ENCODE data around the gene AKR7A2.
A peak's percentile ranks its signal among the peaks of the same experiment; 100 is the strongest.

Gene AKR7A2

GRCh38 chr1:19337289-19337688 is 25.3 kb upstream of the AKR7A2 start:
- Histone ChIP-seq H3K4ac (ENCODE audit: low read length) (no peak overlapping the region), H2BK5ac (ENCODE audit: low read length) (no peak overlapping the region), H3K36me3 (replicated peaks in 1 of 2; ENCODE audit: control insufficient read depth in 2 of 2, insufficient read depth in 2 of 2, low read length in 2 of 2) (peaks cover 5 to 34% of the 10 kb centered on the region in 2 donors), H3K23ac (ENCODE audit: low read depth, low read length, poor library complexity) (no peak overlapping the region), H2BK15ac (ENCODE audit: low read length) (no peak overlapping the region), H3K4me1 (ENCODE audit: control insufficient read depth in 2 of 2, insufficient read depth in 1 of 2, low read depth in 1 of 2, low read length in 2 of 2) (peaks cover 2 to 12% of the 10 kb centered on the region in 2 donors), H2AFZ (ENCODE audit: low read length) (no peak overlapping the region), H3K79me1 (ENCODE audit: low read depth, low read length) (no peaks in the 10 kb centered on the region), H3K27ac (replicated peaks; ENCODE audit: low read length) (no peak overlapping the region), H3K4me2 (ENCODE audit: insufficient read depth, low read length, poor library complexity, severe bottlenecking) (no peak overlapping the region), H3K14ac (ENCODE audit: low read length) (no peak overlapping the region), H4K91ac (ENCODE audit: low read depth, low read length, poor library complexity) (no peak overlapping the region), H3K27me3 (ENCODE audit: control insufficient read depth in 3 of 3, insufficient read depth in 3 of 3, low read depth in 1 of 3, low read length in 3 of 3) (no peaks in the 10 kb centered on the region), H3K9ac (ENCODE audit: low read depth, low read length, poor library complexity) (no peak overlapping the region), H2BK120ac (ENCODE audit: low read depth, low read length) (no peak overlapping the region), H2AK5ac (ENCODE audit: low read depth, low read length) (no peak overlapping the region), H2BK12ac (ENCODE audit: low read length) (no peak overlapping the region), H3K4me3 (ENCODE audit: low read length in 2 of 2) (no peak overlapping the region), H3K18ac (ENCODE audit: low read length) (no peak overlapping the region), H4K8ac (ENCODE audit: low read depth, low read length) (no peak overlapping the region), H3K9me3 (replicated peaks in 1 of 2; ENCODE audit: control insufficient read depth in 2 of 2, insufficient read depth in 1 of 2, low read depth in 1 of 2, low read length in 2 of 2) (peaks cover 0 to 1% of the 10 kb centered on the region in 2 donors)
- DNase-seq (ENCODE audit: low spot score) = no peak
- no CpG with 5 or more reads among the region's 4 CpGs for WGBS, 2 donors (ENCODE audit: extremely low coverage in 2 of 2, insufficient read length in 2 of 2, insufficient replicate concordance in 1 of 2)

- DNase-seq (ENCODE audit: low spot score) = no peak
- H3K9me3 ChIP-seq (replicated peaks in 1 of 2; ENCODE audit: control insufficient read depth in 2 of 2, insufficient read depth in 1 of 2, low read depth in 1 of 2, low read length in 2 of 2) = peaks cover 0 to 1% of the 10 kb centered on the region in 2 donors
- H3K4ac ChIP-seq (ENCODE audit: low read length) = no peak overlapping the region
- H3K27ac ChIP-seq (replicated peaks; ENCODE audit: low read length) = no peak overlapping the region
- H3K18ac ChIP-seq (ENCODE audit: low read length) = no peak overlapping the region
- no peak overlapping the region for H3K4me2 ChIP-seq (ENCODE audit: insufficient read depth, low read length, poor library complexity, severe bottlenecking)
- peaks cover 5 to 30% of the 10 kb centered on the region in 2 donors for H3K36me3 ChIP-seq (replicated peaks in 1 of 2; ENCODE audit: control insufficient read depth in 2 of 2, insufficient read depth in 2 of 2, low read length in 2 of 2)
- H4K91ac ChIP-seq (ENCODE audit: low read depth, low read length, poor library complexity) = no peak overlapping the region
- no peak overlapping the region for H2BK12ac ChIP-seq (ENCODE audit: low read length)
- peaks cover 2 to 12% of the 10 kb centered on the region in 2 donors for H3K4me1 ChIP-seq (ENCODE audit: control insufficient read depth in 2 of 2, insufficient read depth in 1 of 2, low read depth in 1 of 2, low read length in 2 of 2)
- no peak overlapping the region for H2BK15ac ChIP-seq (ENCODE audit: low read length)
- H2BK5ac ChIP-seq (ENCODE audit: low read length) = no peak overlapping the region
- no peak overlapping the region for H2AK5ac ChIP-seq (ENCODE audit: low read depth, low read length)
- no peaks in the 10 kb centered on the region for H3K27me3 ChIP-seq (ENCODE audit: control insufficient read depth in 3 of 3, insufficient read depth in 3 of 3, low read depth in 1 of 3, low read length in 3 of 3)
- no peak overlapping the region for H4K8ac ChIP-seq (ENCODE audit: low read depth, low read length)
- no peak overlapping the region for H3K23ac ChIP-seq (ENCODE audit: low read depth, low read length, poor library complexity)
- H3K14ac ChIP-seq (ENCODE audit: low read length) = no peak overlapping the region
- no peak overlapping the region for H3K4me3 ChIP-seq (ENCODE audit: low read length in 2 of 2)
- H3K9ac ChIP-seq (ENCODE audit: low read depth, low read length, poor library complexity) = no peak overlapping the region
- WGBS, 2 donors (ENCODE audit: extremely low coverage in 2 of 2, insufficient read length in 2 of 2, insufficient replicate concordance in 1 of 2) = no CpG with 5 or more reads among the region's 7 CpGs
- no peak overlapping the region for H2AFZ ChIP-seq (ENCODE audit: low read length)
- no peaks in the 10 kb centered on the region for H3K79me1 ChIP-seq (ENCODE audit: low read depth, low read length)
- H2BK120ac ChIP-seq (ENCODE audit: low read depth, low read length) = no peak overlapping the region
Observed at GRCh38 chr1:19336543-19336942, 24.6 kb upstream of the AKR7A2 start.

DNA sequence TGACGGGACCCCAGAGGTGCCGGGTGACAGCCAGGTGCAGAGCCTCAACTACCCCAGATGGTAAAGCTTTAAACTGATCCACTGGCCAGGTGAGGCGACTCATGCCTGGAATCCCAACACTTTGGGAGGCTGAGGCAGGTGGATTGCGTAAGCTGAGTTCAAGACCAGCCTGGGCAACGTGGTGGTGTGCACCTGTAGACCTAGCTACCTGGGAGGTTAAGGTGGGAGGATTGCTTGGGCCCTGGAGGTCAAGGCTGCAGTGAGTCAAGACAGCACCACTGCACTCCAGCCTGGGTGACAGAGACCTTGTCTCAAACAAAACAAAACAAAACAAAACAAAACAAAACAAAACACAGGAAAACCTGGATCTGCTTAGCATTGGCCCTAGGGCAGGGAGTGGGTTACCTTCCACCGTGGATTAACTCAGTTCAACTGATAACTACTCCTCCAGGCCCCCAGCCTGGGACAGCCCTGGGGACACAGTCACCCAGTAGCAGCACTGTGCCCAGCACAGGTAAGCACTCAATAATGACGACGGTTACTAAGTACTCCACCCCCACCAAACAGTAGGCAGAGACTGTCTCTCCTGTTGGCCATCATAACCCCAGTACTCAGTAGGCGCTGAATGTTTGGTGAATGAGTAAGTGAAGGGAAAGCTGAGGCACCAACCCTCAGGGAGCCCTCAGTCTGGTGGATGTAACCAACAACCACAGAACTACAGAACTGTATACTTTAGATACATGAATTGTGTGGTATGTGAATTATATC is 21.8 kb upstream of the AKR7A2 start:
- H3K27me3 ChIP-seq (ENCODE audit: control insufficient read depth in 3 of 3, insufficient read depth in 3 of 3, low read depth in 1 of 3, low read length in 3 of 3) = no peaks in the 10 kb centered on the region
- no CpG with 5 or more reads among the region's 9 CpGs for WGBS, 2 donors (ENCODE audit: extremely low coverage in 2 of 2, insufficient read length in 2 of 2, insufficient replicate concordance in 1 of 2)

GRCh38 chr1:19332832-19333231 is 20.9 kb upstream of the AKR7A2 start:
- Histone ChIP-seq H3K4me1 (ENCODE audit: control insufficient read depth in 2 of 2, insufficient read depth in 1 of 2, low read depth in 1 of 2, low read length in 2 of 2) (no peaks in the 10 kb centered on the region), H2AK5ac (ENCODE audit: low read depth, low read length) (no peak overlapping the region), H3K4ac (ENCODE audit: low read length) (no peak overlapping the region), H3K79me1 (ENCODE audit: low read depth, low read length) (no peaks in the 10 kb centered on the region), H2BK12ac (ENCODE audit: low read length) (no peak overlapping the region), H2BK15ac (ENCODE audit: low read length) (no peak overlapping the region), H4K91ac (ENCODE audit: low read depth, low read length, poor library complexity) (no peak overlapping the region), H3K4me2 (ENCODE audit: insufficient read depth, low read length, poor library complexity, severe bottlenecking) (no peak overlapping the region), H4K8ac (ENCODE audit: low read depth, low read length) (no peak overlapping the region), H3K27me3 (ENCODE audit: control insufficient read depth in 3 of 3, insufficient read depth in 3 of 3, low read depth in 1 of 3, low read length in 3 of 3) (no peaks in the 10 kb centered on the region), H3K9me3 (replicated peaks in 1 of 2; ENCODE audit: control insufficient read depth in 2 of 2, insufficient read depth in 1 of 2, low read depth in 1 of 2, low read length in 2 of 2) (peaks cover 0 to 3% of the 10 kb centered on the region in 2 donors), H3K18ac (ENCODE audit: low read length) (no peak overlapping the region), H3K36me3 (replicated peaks in 1 of 2; ENCODE audit: control insufficient read depth in 2 of 2, insufficient read depth in 2 of 2, low read length in 2 of 2) (peaks cover under 1 to 28% of the 10 kb centered on the region in 2 donors), H3K9ac (ENCODE audit: low read depth, low read length, poor library complexity) (no peak overlapping the region), H3K23ac (ENCODE audit: low read depth, low read length, poor library complexity) (no peak overlapping the region), H3K14ac (ENCODE audit: low read length) (no peak overlapping the region), H3K27ac (replicated peaks; ENCODE audit: low read length) (no peak overlapping the region), H3K4me3 (ENCODE audit: low read length in 2 of 2) (peak overlapping the region in 1 of 2 donors; percentile 26), H2BK120ac (ENCODE audit: low read depth, low read length) (no peak overlapping the region), H2AFZ (ENCODE audit: low read length) (no peak overlapping the region), H2BK5ac (ENCODE audit: low read length) (no peak overlapping the region)
- DNase-seq (ENCODE audit: low spot score) = no peak
- WGBS, 2 donors (ENCODE audit: extremely low coverage in 2 of 2, insufficient read length in 2 of 2, insufficient replicate concordance in 1 of 2) = no CpG with 5 or more reads among the region's 12 CpGs

More for the DNA sequence above, 21.8 kb upstream of the AKR7A2 start:
- Histone ChIP-seq H3K9me3 (replicated peaks in 1 of 2; ENCODE audit: control insufficient read depth in 2 of 2, insufficient read depth in 1 of 2, low read depth in 1 of 2, low read length in 2 of 2) (peaks cover 0 to 3% of the 10 kb centered on the region in 2 donors), H3K4me3 (ENCODE audit: low read length in 2 of 2) (no peak overlapping the region), H2BK5ac (ENCODE audit: low read length) (no peak overlapping the region), H3K36me3 (replicated peaks in 1 of 2; ENCODE audit: control insufficient read depth in 2 of 2, insufficient read depth in 2 of 2, low read length in 2 of 2) (peaks cover 0 to 25% of the 10 kb centered on the region in 2 donors), H2BK15ac (ENCODE audit: low read length) (no peak overlapping the region), H2AK5ac (ENCODE audit: low read depth, low read length) (no peak overlapping the region), H2AFZ (ENCODE audit: low read length) (no peak overlapping the region), H2BK120ac (ENCODE audit: low read depth, low read length) (no peak overlapping the region), H4K8ac (ENCODE audit: low read depth, low read length) (no peak overlapping the region), H3K9ac (ENCODE audit: low read depth, low read length, poor library complexity) (no peak overlapping the region), H3K27ac (replicated peaks; ENCODE audit: low read length) (no peak overlapping the region), H3K18ac (ENCODE audit: low read length) (no peak overlapping the region), H2BK12ac (ENCODE audit: low read length) (no peak overlapping the region), H3K79me1 (ENCODE audit: low read depth, low read length) (no peaks in the 10 kb centered on the region), H4K91ac (ENCODE audit: low read depth, low read length, poor library complexity) (no peak overlapping the region), H3K4me2 (ENCODE audit: insufficient read depth, low read length, poor library complexity, severe bottlenecking) (no peak overlapping the region), H3K23ac (ENCODE audit: low read depth, low read length, poor library complexity) (peak overlapping the region; percentile 29), H3K4ac (ENCODE audit: low read length) (no peak overlapping the region), H3K4me1 (ENCODE audit: control insufficient read depth in 2 of 2, insufficient read depth in 1 of 2, low read depth in 1 of 2, low read length in 2 of 2) (peaks cover 0 to 4% of the 10 kb centered on the region in 2 donors), H3K14ac (ENCODE audit: low read length) (no peak overlapping the region)
- no peak for DNase-seq (ENCODE audit: low spot score)
